ENCODE measurements around the gene TRUB1. TPM values are rescaled to one million over a fixed set of nuclear protein-coding genes. Genes with fewer than 3 reads are reported as not detected.

The TRUB1 gene
- polyA plus RNA-seq, 1 of the 3 experiments (the other 2 are of a cell fraction): 9.9 TPM

GRCh38 chr10:114931072-114931679 is 6.8 kb upstream of the TRUB1 start (continued):
- TF ChIP-seq SIN3A (IDR thresholded peaks at IDR 0.05; ENCODE audit: borderline replicate concordance, low read depth, low read length) (no peak), ELF1 (IDR thresholded peaks at IDR 0.05) (no peak), PBX3 (IDR thresholded peaks at IDR 0.05) (no peak), NFIC (IDR thresholded peaks at IDR 0.05; ENCODE audit: borderline replicate concordance) (no peak), RCOR1 (IDR thresholded peaks at IDR 0.05; ENCODE audit: low read length) (no peak), REST (IDR thresholded peaks at IDR 0.05; ENCODE audit: low read depth, low read length) (no peak), TEAD4 (IDR thresholded peaks at IDR 0.05; ENCODE audit: borderline replicate concordance, insufficient read depth) (no peak)

GRCh38 chr10:114932225-114932624 is 5.8 kb upstream of the TRUB1 start:
- H3K36me3 ChIP-seq (replicated peaks in 1 of 2; ENCODE audit: control insufficient read depth in 1 of 2, insufficient read depth in 2 of 2, low read length in 1 of 2): no peaks in the 10 kb centered on the region
- no peaks in the 10 kb centered on the region for H3K9me3 ChIP-seq
- POLR2A ChIA-PET: no interaction called here
- TF ChIP-seq YY1 (IDR thresholded peaks at IDR 0.05; ENCODE audit: low read depth) (no peak), JUND (IDR thresholded peaks at IDR 0.05) (no peak), USF1 (IDR thresholded peaks at IDR 0.05; ENCODE audit: borderline replicate concordance, low read depth) (no peak), FOSL2 (IDR thresholded peaks at IDR 0.05; ENCODE audit: borderline replicate concordance, low read depth) (no peak), PBX3 (IDR thresholded peaks at IDR 0.05) (no peak)
- no peaks in the 10 kb centered on the region for H4K20me1 ChIP-seq (ENCODE audit: insufficient read depth)
- no peak overlapping the region for H2AFZ ChIP-seq (ENCODE audit: low read depth)
- H3K9me2 ChIP-seq: no peaks in the 10 kb centered on the region
- no peaks in the 10 kb centered on the region for H3F3A ChIP-seq (replicated peaks; ENCODE audit: insufficient read depth)
- CTCF ChIA-PET: interaction anchor here (0.8 kb wide), 1 partner anchor 55 kb away, joined by 3 read pairs; no protein-coding TSS in a partner anchor
- H3K4me1 ChIP-seq (ENCODE audit: control insufficient read depth in 1 of 2, insufficient read depth in 2 of 2, low read depth in 1 of 2, low read length in 1 of 2): no peaks in the 10 kb centered on the region; a peak in 1 of 4 replicates
- no peaks in the 10 kb centered on the region for H3K79me2 ChIP-seq (ENCODE audit: insufficient read depth)
- H3K4me2 ChIP-seq: no peak overlapping the region
- no peaks in the 10 kb centered on the region for H3K27me3 ChIP-seq (ENCODE audit: insufficient read depth)
- DNase-seq: no peak
- no peak overlapping the region for H3K9ac ChIP-seq
- H3K4me3 ChIP-seq (ENCODE audit: low read depth in 2 of 2, low read length in 1 of 2): no peak overlapping the region
- H3K27ac ChIP-seq (ENCODE audit: low read depth in 2 of 2, low read length in 1 of 2): no peak overlapping the region

Measured in SK-N-SH (cell line).